Muscle of arm (tissue), 12 donors: Measurements from ENCODE around the gene AKT3. TPM values are rescaled to one million over a fixed set of nuclear protein-coding genes. Genes with fewer than 3 reads are reported as not detected.
A peak's percentile ranks its signal among the peaks of the same experiment; 100 is the strongest.
"Not testable (repeated sequence)": the region's sequence is repeated elsewhere in the genome, so short reads cannot be mapped to it uniquely, and the experiment has no call there.

ENCODE experiments used
- DNase-seq: peaks from one replicate; pipeline ENCODE4 v3.0.0-alpha.2; 2013
- polyA plus RNA-seq, 12 donors: library from polyadenylated mRNA; unstranded; fragments of 120-200 nt; gene quantifications; one replicate each; pipeline ENCODE4 v1.2.1, GENCODE V29; 2013; ENCODE audit not compliant: insufficient read length in 12 of 12

Gene AKT3
- polyA plus RNA-seq, 12 donors: 20.6 to 30.0 (median 27.6) TPM; not detected in 1

- no peak for DNase-seq
These were observed 139.6 kb downstream of the AKT3 start for GRCh38 chr1:243710467-243710866.

GRCh38 chr1:243708210-243708609 is 141.8 kb downstream of the AKT3 start:
- DNase-seq: no peak

- DNase-seq: no peak
These were observed 143.5 kb downstream of the AKT3 start for GRCh38 chr1:243706563-243706962.

GRCh38 chr1:243705585-243705984 is 144.5 kb downstream of the AKT3 start:
- DNase-seq: no peak

GRCh38 chr1:243701872-243702271 is 148.2 kb downstream of the AKT3 start:
- no peak for DNase-seq

GRCh38 chr1:243693800-243694199 is 156.2 kb downstream of the AKT3 start:
- no peak for DNase-seq

- DNase-seq: no peak
These were observed 163.9 kb downstream of the AKT3 start for GRCh38 chr1:243686159-243686558.

DNA sequence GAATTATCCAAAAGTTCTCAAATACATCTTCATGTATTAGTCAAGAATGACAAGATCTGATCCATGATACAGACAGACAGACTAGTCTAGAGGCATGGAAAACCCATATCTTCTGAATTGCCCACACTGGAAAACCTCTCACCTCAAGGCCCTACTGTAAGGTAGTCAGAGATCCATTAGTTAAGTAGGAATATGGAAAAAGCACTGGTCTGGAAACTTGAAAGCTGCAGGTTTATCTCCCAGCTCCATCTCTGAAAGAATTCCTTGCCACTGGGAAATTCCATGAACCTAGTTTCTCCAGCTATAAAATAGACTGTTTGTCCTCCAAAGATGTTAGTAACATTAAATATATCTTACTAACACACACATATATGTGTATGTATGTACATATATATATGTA is 169.2 kb downstream of the AKT3 start:
- DNase-seq: no peak

DNA sequence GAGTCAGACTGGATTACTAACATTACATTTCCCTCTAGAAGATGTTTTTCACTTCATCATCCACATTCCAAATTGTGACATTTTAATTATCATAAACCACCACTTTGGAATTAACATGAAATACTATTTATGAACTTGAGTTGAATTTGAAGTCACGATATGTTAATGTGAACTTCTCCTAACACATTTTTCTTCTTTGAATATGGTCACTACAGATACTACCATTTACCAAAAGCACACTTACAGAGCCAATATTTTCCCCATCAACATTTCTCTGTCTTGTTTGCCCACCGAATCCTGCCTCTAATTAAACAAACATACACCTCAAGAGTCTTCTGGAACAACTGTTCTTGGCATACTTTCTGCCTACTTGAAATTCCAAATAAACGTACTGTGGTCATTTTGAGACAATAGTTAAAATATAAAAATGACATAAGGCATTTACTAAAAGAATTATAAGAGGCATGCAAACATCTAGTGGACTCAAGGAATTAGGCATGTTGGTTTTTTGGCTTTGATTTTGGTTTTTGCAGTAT is 177.4 kb downstream of the AKT3 start:
- no peak for DNase-seq

GRCh38 chr1:243667591-243667990 is 182.5 kb downstream of the AKT3 start:
- no peak for DNase-seq

DNA sequence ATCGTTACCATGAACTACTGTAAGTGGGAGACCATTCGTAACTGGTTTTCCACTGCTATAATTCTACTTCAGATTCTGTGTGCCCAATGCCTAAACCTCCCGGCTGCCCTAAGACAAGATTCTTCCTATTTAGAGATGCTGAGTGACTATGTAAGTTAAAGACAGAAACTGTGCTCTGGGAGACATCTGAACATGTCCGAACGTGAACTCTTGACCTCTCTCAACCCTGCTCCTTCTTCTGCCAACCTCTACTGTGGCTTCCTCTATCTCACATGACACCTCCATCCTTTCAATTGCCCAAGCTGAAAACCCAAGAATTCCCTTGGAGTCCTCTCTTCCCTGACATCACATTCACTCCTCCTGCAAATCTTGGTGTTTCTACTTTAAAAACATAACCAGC is 182.9 kb downstream of the AKT3 start:
- no peak for DNase-seq

- DNase-seq: no peak
These were observed 186.4 kb downstream of the AKT3 start for GRCh38 chr1:243663651-243664050.

- DNase-seq: not testable (repeated sequence)
These were observed 187.9 kb downstream of the AKT3 start for GRCh38 chr1:243662169-243662568.

GRCh38 chr1:243658594-243659105 is 191.4 kb downstream of the AKT3 start:
- DNase-seq: no peak

DNA sequence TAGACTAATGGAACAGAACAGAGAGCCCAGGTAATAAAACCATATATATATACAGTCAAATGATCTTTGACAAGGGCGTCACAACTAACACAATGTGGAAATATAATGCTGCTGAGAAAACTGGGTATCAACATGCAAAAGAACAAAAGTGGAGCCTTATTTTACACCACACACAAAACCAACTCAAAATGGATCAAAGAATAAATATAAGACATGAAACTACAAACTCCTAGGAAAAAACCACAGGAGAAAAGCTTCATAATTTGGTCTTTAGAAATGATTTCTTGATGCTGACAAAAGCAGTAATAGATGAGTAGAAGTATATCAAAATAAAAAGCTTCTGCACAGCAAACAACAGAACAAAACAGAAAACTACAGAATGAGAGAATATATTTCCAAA is 192.2 kb downstream of the AKT3 start:
- no peak for DNase-seq

DNA sequence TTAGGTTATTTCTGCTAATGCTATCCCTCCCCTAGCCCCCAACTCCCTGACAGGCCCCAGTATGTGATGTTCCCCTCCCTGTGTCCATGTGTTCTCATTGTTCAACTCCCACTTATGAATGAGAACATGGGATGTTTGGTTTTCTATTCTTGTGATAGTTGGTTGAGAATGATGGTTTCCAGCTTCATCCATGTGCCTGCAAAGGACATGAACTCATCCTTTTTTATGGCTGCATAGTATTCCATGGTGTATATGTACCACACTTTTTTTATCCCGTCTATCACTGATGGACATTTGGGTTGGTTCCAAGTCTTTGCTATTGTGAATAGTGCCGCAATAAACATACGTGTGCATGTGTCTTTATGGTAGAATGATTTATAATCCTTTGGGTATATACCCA is 200.5 kb downstream of the AKT3 start:
- not testable (repeated sequence) for DNase-seq

- DNase-seq: no peak
These were observed 203.2 kb downstream of the AKT3 start for GRCh38 chr1:243646841-243647240.

DNA sequence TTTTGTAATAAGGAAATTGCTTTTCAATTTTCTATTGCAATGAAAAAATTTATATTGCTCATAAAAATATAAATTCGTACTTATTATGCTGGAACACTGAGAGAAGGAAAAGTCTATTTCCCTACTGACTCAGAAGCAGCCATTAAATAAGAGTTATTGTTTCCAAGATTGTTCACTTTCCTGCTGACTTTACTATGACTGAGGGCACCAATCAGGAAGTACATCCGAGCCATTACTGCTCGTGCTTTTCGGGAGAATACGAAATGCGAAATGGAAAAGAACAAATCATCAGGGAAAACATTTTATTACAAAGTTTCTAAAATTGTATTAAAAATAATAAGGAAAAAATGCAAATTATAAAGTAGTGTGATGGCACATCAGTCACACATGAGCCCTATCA is 204.8 kb downstream of the AKT3 start:
- DNase-seq: no peak

DNA sequence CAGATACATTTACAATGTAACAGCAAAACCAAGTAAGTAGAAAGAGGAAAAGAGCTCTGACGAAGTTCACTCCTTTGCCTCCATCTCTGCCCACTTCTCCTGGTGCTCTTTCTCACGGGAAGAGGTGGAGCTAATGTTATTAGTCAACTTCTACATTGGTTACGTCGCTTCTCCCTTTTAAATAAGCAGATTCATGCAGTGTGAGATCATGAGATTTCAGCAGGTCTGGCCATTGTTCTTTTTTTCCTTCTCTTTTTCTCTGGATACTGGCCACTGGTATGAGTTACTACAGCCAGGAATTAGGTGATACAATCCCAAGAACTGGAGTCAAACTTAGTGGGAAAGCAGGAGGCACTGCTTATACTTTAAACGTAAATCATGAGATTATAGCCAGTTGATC is 207.1 kb downstream of the AKT3 start:
- peak; percentile 3 for DNase-seq

GRCh38 chr1:243639027-243639658 is 210.9 kb downstream of the AKT3 start:
- no peak for DNase-seq

GRCh38 chr1:243638186-243638585 is 211.9 kb downstream of the AKT3 start:
- DNase-seq: no peak

DNA sequence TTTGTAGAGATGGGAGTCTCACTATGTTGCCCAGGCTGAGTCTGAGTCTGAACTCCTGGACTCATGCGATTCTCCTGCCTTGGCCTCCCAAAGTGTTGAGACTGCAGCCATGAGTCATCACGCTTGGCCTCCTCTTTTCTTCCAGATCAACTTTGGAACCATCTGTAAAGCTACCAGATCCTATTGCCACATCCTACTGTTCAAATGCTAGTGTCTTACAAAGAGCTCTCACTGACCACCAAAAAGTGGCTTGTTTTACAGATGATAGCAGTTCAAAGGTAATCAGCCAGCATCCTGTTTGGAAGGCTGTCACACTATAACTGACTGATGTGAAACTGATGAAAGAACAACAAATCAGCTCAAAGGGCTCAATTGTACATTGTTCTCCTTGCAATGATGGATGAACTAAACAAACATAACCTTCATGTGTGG is 221.6 kb downstream of the AKT3 start:
- DNase-seq: no peak

- DNase-seq: no peak
These were observed 226.2 kb downstream of the AKT3 start for GRCh38 chr1:243623841-243624240.

DNA sequence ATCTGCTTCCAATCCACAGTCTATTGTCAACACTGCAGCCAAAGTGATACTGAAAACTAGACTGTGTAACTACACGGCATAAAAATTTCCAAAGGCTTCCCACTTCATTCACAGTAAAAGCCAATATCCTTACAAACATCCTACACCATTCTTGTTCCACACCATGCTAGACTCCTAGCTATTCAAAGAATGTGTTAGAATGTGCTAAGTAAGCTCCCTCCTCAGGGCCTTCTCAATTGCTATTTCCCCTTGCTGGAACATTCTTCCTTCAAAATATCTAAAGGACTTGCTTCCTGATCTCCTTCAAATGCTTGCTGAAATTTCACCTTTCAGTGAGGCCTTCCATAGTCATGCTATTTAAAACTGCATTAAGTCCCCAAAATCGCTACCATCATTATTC is 228.1 kb downstream of the AKT3 start:
- no peak for DNase-seq
